Chondrocyte (in vitro differentiated cells): ENCODE results near the gene LCNL1. TPM values are rescaled to one million over a fixed set of nuclear protein-coding genes. Genes with fewer than 3 reads are reported as not detected.

Experiments
- DNase-seq: peaks from one replicate; pipeline ENCODE4 v3.0.0; 2021; ENCODE audit warnings: mixed read lengths, low spot score
- H3K27ac Mint-ChIP-seq: one replicate; pipeline ENCODE4 v1.8.0; 2021; ENCODE audit warnings: mild to moderate bottlenecking, moderate library complexity, mixed read lengths; ENCODE audit not compliant: unreplicated experiment
- H3K27me3 Mint-ChIP-seq: 2 replicates; pipeline ENCODE4 v1.8.0; 2021; ENCODE audit warnings: low read depth, mixed read lengths
- H3K36me3 Mint-ChIP-seq: 2 replicates; pipeline ENCODE4 v1.8.0; 2021; ENCODE audit warnings: low read depth, mixed read lengths
- H3K4me1 Mint-ChIP-seq: 2 replicates; pipeline ENCODE4 v1.8.0; 2021; ENCODE audit warnings: low read depth, mild to moderate bottlenecking, mixed read lengths
- H3K4me3 Mint-ChIP-seq: one replicate; pipeline ENCODE4 v1.8.0; 2021; ENCODE audit warnings: mild to moderate bottlenecking, moderate library complexity, mixed read lengths; ENCODE audit not compliant: unreplicated experiment
- H3K9me3 Mint-ChIP-seq: 2 replicates; pipeline ENCODE4 v1.8.0; 2021; ENCODE audit warnings: low read depth, mixed read lengths
- total RNA-seq: library from RNA; stranded (reverse); gene quantifications from 3 replicates; pipeline ENCODE4 v1.2.1, GENCODE V29; 2021
- TF ChIP-seq, protein P1 (sequence below): fragments of 200-600 bp; sonication (generic); IDR thresholded peaks from 2 replicates; pipeline ENCODE4 v1.5.0; 2021; ENCODE audit warnings: antibody characterized with exemption, mild to moderate bottlenecking, moderate library complexity

The LCNL1 gene
- total RNA-seq, 1 donor from 2014 or later, result 5.2 TPM

GRCh38 chr9:136962163-136962562, 20.6 kb upstream of the LCNL1 start:
- Mint-ChIP-seq H3K4me3 (no peak overlapping the region), H3K27me3 (peaks cover 3% of the 10 kb centered on the region), H3K27ac (no peak overlapping the region), H3K9me3 (no peaks in the 10 kb centered on the region), H3K36me3 (no peaks in the 10 kb centered on the region), H3K4me1 (peaks cover 4% of the 10 kb centered on the region)
- TF ChIP-seq, protein P1, sequence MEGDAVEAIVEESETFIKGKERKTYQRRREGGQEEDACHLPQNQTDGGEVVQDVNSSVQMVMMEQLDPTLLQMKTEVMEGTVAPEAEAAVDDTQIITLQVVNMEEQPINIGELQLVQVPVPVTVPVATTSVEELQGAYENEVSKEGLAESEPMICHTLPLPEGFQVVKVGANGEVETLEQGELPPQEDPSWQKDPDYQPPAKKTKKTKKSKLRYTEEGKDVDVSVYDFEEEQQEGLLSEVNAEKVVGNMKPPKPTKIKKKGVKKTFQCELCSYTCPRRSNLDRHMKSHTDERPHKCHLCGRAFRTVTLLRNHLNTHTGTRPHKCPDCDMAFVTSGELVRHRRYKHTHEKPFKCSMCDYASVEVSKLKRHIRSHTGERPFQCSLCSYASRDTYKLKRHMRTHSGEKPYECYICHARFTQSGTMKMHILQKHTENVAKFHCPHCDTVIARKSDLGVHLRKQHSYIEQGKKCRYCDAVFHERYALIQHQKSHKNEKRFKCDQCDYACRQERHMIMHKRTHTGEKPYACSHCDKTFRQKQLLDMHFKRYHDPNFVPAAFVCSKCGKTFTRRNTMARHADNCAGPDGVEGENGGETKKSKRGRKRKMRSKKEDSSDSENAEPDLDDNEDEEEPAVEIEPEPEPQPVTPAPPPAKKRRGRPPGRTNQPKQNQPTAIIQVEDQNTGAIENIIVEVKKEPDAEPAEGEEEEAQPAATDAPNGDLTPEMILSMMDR, result no peak
- DNase-seq, result no peak

- Mint-ChIP-seq H3K9me3 (no peaks in the 10 kb centered on the region), H3K4me3 (no peak overlapping the region), H3K36me3 (no peaks in the 10 kb centered on the region), H3K27me3 (peaks cover 3% of the 10 kb centered on the region), H3K4me1 (peaks cover 4% of the 10 kb centered on the region), H3K27ac (no peak overlapping the region)
- TF ChIP-seq, protein P1, result no peak
- DNase-seq, result no peak
Observed at GRCh38 chr9:136962701-136963248, 20.0 kb upstream of the LCNL1 start.

DNA sequence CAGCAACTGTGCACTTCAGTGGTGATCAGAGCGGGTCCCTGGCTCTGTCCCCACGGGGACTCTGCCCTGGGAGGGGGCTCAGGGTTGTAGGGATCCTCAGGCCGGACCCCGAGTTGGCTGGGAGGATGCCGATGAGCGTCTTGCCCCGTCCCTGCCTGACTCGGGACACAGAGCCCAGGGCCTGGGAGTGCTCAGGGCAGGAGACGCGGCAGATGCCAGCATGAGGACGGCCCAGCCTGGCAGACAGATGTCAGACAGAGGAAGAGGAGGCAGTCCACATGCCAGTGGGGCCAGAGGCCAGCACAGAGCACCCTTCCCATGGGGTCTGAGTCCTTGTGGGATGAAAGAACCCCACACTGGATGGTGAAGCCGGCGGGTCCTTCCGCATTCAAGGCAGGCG, 19.5 kb upstream of the LCNL1 start:
- H3K4me1 Mint-ChIP-seq, result peaks cover 4% of the 10 kb centered on the region
- H3K9me3 Mint-ChIP-seq, result no peaks in the 10 kb centered on the region
- DNase-seq, result no peak
- H3K27ac Mint-ChIP-seq, result no peak overlapping the region
- TF ChIP-seq, protein P1, result no peak
- no peaks in the 10 kb centered on the region for H3K36me3 Mint-ChIP-seq
- peaks cover 3% of the 10 kb centered on the region for H3K27me3 Mint-ChIP-seq
- H3K4me3 Mint-ChIP-seq, result no peak overlapping the region

- TF ChIP-seq, protein P1, result no peak
- Mint-ChIP-seq H3K4me3 (no peak overlapping the region), H3K27me3 (peaks cover 3% of the 10 kb centered on the region), H3K36me3 (no peaks in the 10 kb centered on the region), H3K27ac (no peak overlapping the region), H3K4me1 (peaks cover 4% of the 10 kb centered on the region), H3K9me3 (no peaks in the 10 kb centered on the region)
- no peak for DNase-seq
Observed at GRCh38 chr9:136963751-136964150, 19.0 kb upstream of the LCNL1 start.

DNA sequence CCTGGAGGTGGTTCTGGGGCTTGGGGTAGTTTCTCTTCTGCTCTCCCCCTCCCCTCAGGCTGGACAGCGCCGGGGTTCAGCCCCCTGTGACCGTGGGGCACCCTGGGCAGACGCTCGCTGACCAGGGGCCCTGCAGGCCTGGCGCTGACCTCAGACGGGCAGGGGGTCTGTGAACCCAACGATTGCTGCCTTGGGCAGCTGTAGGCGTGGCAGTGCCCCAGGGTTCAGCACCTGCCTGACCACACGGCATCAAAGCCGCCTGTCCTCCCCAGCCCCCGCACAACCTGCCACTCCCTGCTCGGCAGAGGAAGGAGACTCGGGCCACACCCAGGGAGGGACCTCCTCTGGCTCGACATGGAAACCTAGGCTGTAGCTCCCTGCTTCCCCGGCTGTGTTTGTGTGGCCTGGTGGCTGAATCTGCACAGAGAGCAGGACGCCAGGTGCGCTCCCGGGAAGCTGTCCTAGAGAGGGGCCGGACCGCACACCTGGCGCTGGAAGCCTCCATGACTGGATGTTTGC, 18.6 kb upstream of the LCNL1 start:
- peaks cover 4% of the 10 kb centered on the region for H3K4me1 Mint-ChIP-seq
- no peaks in the 10 kb centered on the region for H3K36me3 Mint-ChIP-seq
- TF ChIP-seq, protein P1, result no peak
- DNase-seq, result no peak
- H3K27me3 Mint-ChIP-seq, result peaks cover 3% of the 10 kb centered on the region
- H3K9me3 Mint-ChIP-seq, result no peaks in the 10 kb centered on the region
- no peak overlapping the region for H3K4me3 Mint-ChIP-seq
- H3K27ac Mint-ChIP-seq, result no peak overlapping the region
